ENCODE results near the gene NAT8L.

GRCh38 chr4:2040391-2041238 lies 18.5 kb upstream of the NAT8L start:
- no peak for TF ChIP-seq CTCF (IDR thresholded peaks at IDR 0.05; ENCODE audit: poor library complexity, severe bottlenecking)
- TF ChIP-seq EP300 (conservative IDR thresholded peaks at IDR 0.05; ENCODE audit: poor library complexity, severe bottlenecking) = no peak
- no peak for TF ChIP-seq MXI1 (conservative IDR thresholded peaks at IDR 0.05; ENCODE audit: poor library complexity, severe bottlenecking)
- TF ChIP-seq EZH2 (IDR thresholded peaks at IDR 0.05; ENCODE audit: borderline replicate concordance, insufficient read depth, low read length, poor library complexity, severe bottlenecking) = no peak

All from neural cell (in vitro differentiated cells).